WERI-Rb-1 (cell line): ENCODE results near the gene CUTA.
"Not testable (repeated sequence)": the region's sequence is repeated elsewhere in the genome, so short reads cannot be mapped to it uniquely, and the experiment has no call there.

Experiments
- DNase-seq: peaks from one replicate; pipeline ENCODE4 v3.0.0-alpha.2; 2020
- H3K27ac ChIP-seq: fragments of 250-450 bp; sonication (Bioruptor Pico); 2 replicates; pipeline ENCODE4 v1.5.1; 2020; ENCODE audit warnings: mild to moderate bottlenecking, moderate library complexity
- H3K27me3 ChIP-seq: fragments of 250-450 bp; sonication (Bioruptor Pico); 2 replicates; pipeline ENCODE4 v1.5.1; 2021; ENCODE audit warnings: mild to moderate bottlenecking, low read depth, moderate library complexity; ENCODE audit not compliant: insufficient read depth, severe bottlenecking
- H3K36me3 ChIP-seq: fragments of 250-450 bp; sonication (Bioruptor Pico); 2 replicates; pipeline ENCODE4 v1.5.1; 2020; ENCODE audit warnings: mild to moderate bottlenecking, moderate library complexity
- H3K4me3 ChIP-seq: 2 replicates; pipeline ENCODE4 v1.5.1; 2011; ENCODE audit warnings: low read depth, mild to moderate bottlenecking, control low read depth, low read length
- H3K9me3 ChIP-seq: fragments of 250-450 bp; sonication (Bioruptor Pico); 2 replicates; pipeline ENCODE4 v1.5.1; 2021; ENCODE audit warnings: mild to moderate bottlenecking, moderate library complexity; ENCODE audit not compliant: severe bottlenecking
- TF ChIP-seq, protein P1 (sequence below): IDR thresholded peaks from 2 replicates; pipeline ENCODE4 v1.5.1; 2011; ENCODE audit warnings: low read depth, mild to moderate bottlenecking, control low read depth, inconsistent platforms, low read length

The CUTA gene

DNA sequence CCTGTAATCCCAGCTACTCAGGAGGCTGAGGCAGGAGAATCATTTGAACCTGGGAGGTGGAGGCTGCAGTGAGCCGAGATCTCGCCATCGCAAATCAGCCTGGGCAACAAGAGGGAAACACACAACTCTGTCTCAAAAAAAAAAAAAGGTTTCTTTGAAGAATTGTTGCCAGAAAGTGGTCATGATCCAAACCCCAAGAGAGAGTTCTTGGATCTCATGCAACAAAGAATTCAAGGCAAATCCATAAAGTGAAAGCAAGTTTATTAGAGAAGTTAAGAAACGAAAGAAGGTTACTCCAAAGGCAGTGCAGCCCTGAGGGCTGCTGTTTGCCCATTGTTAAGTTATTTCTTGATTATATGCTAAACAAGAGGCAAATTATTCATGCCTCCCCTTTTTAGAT is 40.7 kb downstream of the CUTA start:
- Histone ChIP-seq H3K27ac (no peak overlapping the region), H3K9me3 (no peaks in the 10 kb centered on the region), H3K4me3 (no peak overlapping the region), H3K36me3 (no peaks in the 10 kb centered on the region), H3K27me3 (no peaks in the 10 kb centered on the region)
- DNase-seq: no peak
- TF ChIP-seq, protein P1, sequence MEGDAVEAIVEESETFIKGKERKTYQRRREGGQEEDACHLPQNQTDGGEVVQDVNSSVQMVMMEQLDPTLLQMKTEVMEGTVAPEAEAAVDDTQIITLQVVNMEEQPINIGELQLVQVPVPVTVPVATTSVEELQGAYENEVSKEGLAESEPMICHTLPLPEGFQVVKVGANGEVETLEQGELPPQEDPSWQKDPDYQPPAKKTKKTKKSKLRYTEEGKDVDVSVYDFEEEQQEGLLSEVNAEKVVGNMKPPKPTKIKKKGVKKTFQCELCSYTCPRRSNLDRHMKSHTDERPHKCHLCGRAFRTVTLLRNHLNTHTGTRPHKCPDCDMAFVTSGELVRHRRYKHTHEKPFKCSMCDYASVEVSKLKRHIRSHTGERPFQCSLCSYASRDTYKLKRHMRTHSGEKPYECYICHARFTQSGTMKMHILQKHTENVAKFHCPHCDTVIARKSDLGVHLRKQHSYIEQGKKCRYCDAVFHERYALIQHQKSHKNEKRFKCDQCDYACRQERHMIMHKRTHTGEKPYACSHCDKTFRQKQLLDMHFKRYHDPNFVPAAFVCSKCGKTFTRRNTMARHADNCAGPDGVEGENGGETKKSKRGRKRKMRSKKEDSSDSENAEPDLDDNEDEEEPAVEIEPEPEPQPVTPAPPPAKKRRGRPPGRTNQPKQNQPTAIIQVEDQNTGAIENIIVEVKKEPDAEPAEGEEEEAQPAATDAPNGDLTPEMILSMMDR: no peak

DNA sequence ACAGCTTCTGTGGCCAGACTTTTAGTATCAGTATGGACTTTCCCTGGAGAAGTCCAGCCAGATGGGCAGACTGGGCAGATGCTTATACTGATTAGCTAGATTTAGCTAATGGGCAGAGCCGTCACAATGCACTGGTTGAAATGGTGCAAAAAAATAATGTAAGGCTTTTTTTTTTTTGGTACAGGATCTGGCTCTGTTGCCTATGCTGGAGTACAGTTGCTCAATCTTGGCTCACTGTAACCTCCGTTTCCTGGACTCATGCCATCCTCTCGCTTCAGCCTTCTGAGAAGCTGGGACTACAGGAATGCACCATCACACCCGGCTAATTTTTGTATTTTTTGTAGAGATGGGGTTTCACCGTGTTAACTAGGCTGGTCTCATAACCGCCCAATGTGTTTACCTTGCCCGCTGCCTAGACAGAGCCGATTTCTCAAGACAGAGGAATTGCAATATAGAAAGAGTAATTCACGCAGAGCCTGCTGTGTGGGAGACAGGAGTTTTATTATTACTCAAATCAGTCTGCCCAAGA is 42.7 kb downstream of the CUTA start:
- H3K36me3 ChIP-seq: no peaks in the 10 kb centered on the region
- TF ChIP-seq, protein P1: no peak
- H3K9me3 ChIP-seq: no peaks in the 10 kb centered on the region
- H3K4me3 ChIP-seq: no peak overlapping the region
- DNase-seq: no peak
- H3K27ac ChIP-seq: peak overlapping the region; percentile 28
- H3K27me3 ChIP-seq: no peaks in the 10 kb centered on the region

GRCh38 chr6:33373960-33374910 is 43.7 kb downstream of the CUTA start:
- H3K27me3 ChIP-seq: no peaks in the 10 kb centered on the region
- TF ChIP-seq, protein P1: no peak

GRCh38 chr6:33372526-33373123 is 45.3 kb downstream of the CUTA start:
- H3K4me3 ChIP-seq: no peak overlapping the region
- no peaks in the 10 kb centered on the region for H3K36me3 ChIP-seq
- H3K27ac ChIP-seq: peak overlapping the region; percentile 49
- TF ChIP-seq, protein P1: no peak
- no peaks in the 10 kb centered on the region for H3K27me3 ChIP-seq
- peak; percentile 57 for DNase-seq
- H3K9me3 ChIP-seq: no peaks in the 10 kb centered on the region

More at GRCh38 chr6:33373960-33374910, 43.7 kb downstream of the CUTA start:
- Histone ChIP-seq H3K4me3 (no peak overlapping the region), H3K27ac (peak overlapping the region; percentile 4), H3K9me3 (no peaks in the 10 kb centered on the region), H3K36me3 (no peaks in the 10 kb centered on the region)
- DNase-seq: no peak

- H3K27ac ChIP-seq: peak overlapping the region; percentile 49
- not testable (repeated sequence) for H3K27me3 ChIP-seq, H3K4me3 ChIP-seq, H3K36me3 ChIP-seq, H3K9me3 ChIP-seq
- DNase-seq: peak; percentile 35
These were observed 46.0 kb downstream of the CUTA start for GRCh38 chr6:33371901-33372300.

- H3K9me3 ChIP-seq, H3K36me3 ChIP-seq, H3K27ac ChIP-seq, H3K27me3 ChIP-seq, H3K4me3 ChIP-seq, DNase-seq: not testable (repeated sequence)
These were observed 50.2 kb downstream of the CUTA start for GRCh38 chr6:33367715-33368025.
